ENCODE measurements around the gene TIMM8A. TPM values are rescaled to one million over a fixed set of nuclear protein-coding genes. Genes with fewer than 3 reads are reported as not detected.

The TIMM8A gene
- total and polyA plus RNA-seq, 4 donors, result 6.1 to 21.4 (median 13.8) TPM

DNA sequence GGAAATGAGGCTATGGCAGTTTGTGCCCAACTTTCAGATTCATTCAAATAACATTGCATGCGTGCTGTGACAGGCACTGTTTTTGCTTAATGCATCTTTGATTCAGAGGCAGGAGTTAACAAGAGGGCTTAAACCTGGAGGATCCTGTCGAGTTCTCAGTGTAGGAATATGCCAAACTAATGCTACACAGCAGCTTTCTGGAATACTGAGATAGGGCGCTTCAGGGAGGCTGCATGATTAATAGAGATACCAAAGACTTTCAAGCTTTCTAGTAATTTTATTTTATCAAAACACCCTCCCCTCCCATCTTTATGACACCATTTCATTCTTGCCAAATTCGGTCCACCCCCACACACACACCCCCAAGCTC is 636 bp upstream of the TIMM8A start:
- peaks cover 2 to 9% (median 4%) of the 10 kb centered on the region in 4 donors for H3K4me1 ChIP-seq (ENCODE audit: control insufficient read depth in 4 of 4, insufficient read depth in 4 of 4, low read length in 3 of 4)
- WGBS, result 39% methylated on average over 4 of the region's 4 CpGs
- peak overlapping the region in 2 of 3 donors; percentile 82 for H3K4me3 ChIP-seq (ENCODE audit: low read depth in 1 of 3, low read length in 3 of 3)
- H3K27me3 ChIP-seq (ENCODE audit: control insufficient read depth in 4 of 4, insufficient read depth in 4 of 4, low read length in 3 of 4), result no peaks in the 10 kb centered on the region
- no peak for DNase-seq (ENCODE audit: low spot score)
- no peak overlapping the region for H3K27ac ChIP-seq (ENCODE audit: low read depth in 1 of 2, low read length in 2 of 2)
- TF ChIP-seq, protein P1, sequence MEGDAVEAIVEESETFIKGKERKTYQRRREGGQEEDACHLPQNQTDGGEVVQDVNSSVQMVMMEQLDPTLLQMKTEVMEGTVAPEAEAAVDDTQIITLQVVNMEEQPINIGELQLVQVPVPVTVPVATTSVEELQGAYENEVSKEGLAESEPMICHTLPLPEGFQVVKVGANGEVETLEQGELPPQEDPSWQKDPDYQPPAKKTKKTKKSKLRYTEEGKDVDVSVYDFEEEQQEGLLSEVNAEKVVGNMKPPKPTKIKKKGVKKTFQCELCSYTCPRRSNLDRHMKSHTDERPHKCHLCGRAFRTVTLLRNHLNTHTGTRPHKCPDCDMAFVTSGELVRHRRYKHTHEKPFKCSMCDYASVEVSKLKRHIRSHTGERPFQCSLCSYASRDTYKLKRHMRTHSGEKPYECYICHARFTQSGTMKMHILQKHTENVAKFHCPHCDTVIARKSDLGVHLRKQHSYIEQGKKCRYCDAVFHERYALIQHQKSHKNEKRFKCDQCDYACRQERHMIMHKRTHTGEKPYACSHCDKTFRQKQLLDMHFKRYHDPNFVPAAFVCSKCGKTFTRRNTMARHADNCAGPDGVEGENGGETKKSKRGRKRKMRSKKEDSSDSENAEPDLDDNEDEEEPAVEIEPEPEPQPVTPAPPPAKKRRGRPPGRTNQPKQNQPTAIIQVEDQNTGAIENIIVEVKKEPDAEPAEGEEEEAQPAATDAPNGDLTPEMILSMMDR (IDR thresholded peaks at IDR 0.05; ENCODE audit: low read depth, low read length, missing input control), result no peak
- TF ChIP-seq, protein P2, sequence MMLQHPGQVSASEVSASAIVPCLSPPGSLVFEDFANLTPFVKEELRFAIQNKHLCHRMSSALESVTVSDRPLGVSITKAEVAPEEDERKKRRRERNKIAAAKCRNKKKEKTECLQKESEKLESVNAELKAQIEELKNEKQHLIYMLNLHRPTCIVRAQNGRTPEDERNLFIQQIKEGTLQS (IDR thresholded peaks at IDR 0.05), result no peak
- no peak for TF ChIP-seq GABPA (IDR thresholded peaks at IDR 0.05 in 1 of 2, conservative IDR thresholded peaks at IDR 0.05 in 1 of 2)
- no peak for TF ChIP-seq RAD21 (IDR thresholded peaks at IDR 0.05)
- TF ChIP-seq NR2F2 (IDR thresholded peaks at IDR 0.05), result no peak
- no peak for TF ChIP-seq FOXA2 (IDR thresholded peaks at IDR 0.05)
- TF ChIP-seq, protein P3, sequence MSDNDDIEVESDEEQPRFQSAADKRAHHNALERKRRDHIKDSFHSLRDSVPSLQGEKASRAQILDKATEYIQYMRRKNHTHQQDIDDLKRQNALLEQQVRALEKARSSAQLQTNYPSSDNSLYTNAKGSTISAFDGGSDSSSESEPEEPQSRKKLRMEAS (IDR thresholded peaks at IDR 0.05), result no peak
- no peak for TF ChIP-seq REST (IDR thresholded peaks at IDR 0.05)
- no peak for TF ChIP-seq YY1 (IDR thresholded peaks at IDR 0.05)
- no peak for TF ChIP-seq EGR1 (IDR thresholded peaks at IDR 0.05; ENCODE audit: low read depth in 2 of 2)
- no peak for TF ChIP-seq SP1 (IDR thresholded peaks at IDR 0.05)
- no peak for TF ChIP-seq HNF4G (IDR thresholded peaks at IDR 0.05)
- H3K36me3 ChIP-seq (ENCODE audit: control insufficient read depth in 4 of 4, insufficient read depth in 3 of 4, low read depth in 1 of 4, low read length in 3 of 4), result no peaks in the 10 kb centered on the region
- H3K9ac ChIP-seq (ENCODE audit: low read depth in 1 of 2, low read length in 2 of 2), result no peak overlapping the region
- H3K9me3 ChIP-seq (ENCODE audit: control insufficient read depth in 4 of 4, low read length in 3 of 4), result no peaks in the 10 kb centered on the region

GRCh38 chrX:101347859-101348451 is 587 bp downstream of the TIMM8A start:
- H3K9ac ChIP-seq (ENCODE audit: low read depth in 1 of 2, low read length in 2 of 2), result peak overlapping the region; percentile 55 to 58
- H3K9me3 ChIP-seq (ENCODE audit: control insufficient read depth in 4 of 4, low read length in 3 of 4), result no peaks in the 10 kb centered on the region
- peaks cover 2 to 9% (median 4%) of the 10 kb centered on the region in 4 donors for H3K4me1 ChIP-seq (ENCODE audit: control insufficient read depth in 4 of 4, insufficient read depth in 4 of 4, low read length in 3 of 4)
- peak overlapping the region; percentile 80 to 82 (median 82) for H3K4me3 ChIP-seq (ENCODE audit: low read depth in 1 of 3, low read length in 3 of 3)
- peak; percentile 34 for DNase-seq (ENCODE audit: low spot score)
- H3K27me3 ChIP-seq (ENCODE audit: control insufficient read depth in 4 of 4, insufficient read depth in 4 of 4, low read length in 3 of 4), result no peaks in the 10 kb centered on the region
- H3K27ac ChIP-seq (ENCODE audit: low read depth in 1 of 2, low read length in 2 of 2), result peak overlapping the region; percentile 64 to 88
- under 1% methylated on average over 14 of the region's 14 CpGs for WGBS
- peaks cover 0 to 2% (median 0%) of the 10 kb centered on the region in 4 donors for H3K36me3 ChIP-seq (ENCODE audit: control insufficient read depth in 4 of 4, insufficient read depth in 3 of 4, low read depth in 1 of 4, low read length in 3 of 4)
- no peak for TF ChIP-seq REST (IDR thresholded peaks at IDR 0.05)
- TF ChIP-seq SP1 (IDR thresholded peaks at IDR 0.05), result peak; percentile 30
- no peak for TF ChIP-seq HNF4G (IDR thresholded peaks at IDR 0.05)
- no peak for TF ChIP-seq GABPA (IDR thresholded peaks at IDR 0.05 in 1 of 2, conservative IDR thresholded peaks at IDR 0.05 in 1 of 2)
- TF ChIP-seq RXRA (IDR thresholded peaks at IDR 0.05), result peak in 1 of 2 donors; percentile 24
- TF ChIP-seq, protein P1 (IDR thresholded peaks at IDR 0.05; ENCODE audit: low read depth, low read length, missing input control), result no peak
- peak; percentile 78 to 83 for TF ChIP-seq HNF4A (conservative IDR thresholded peaks at IDR 0.05)
- no peak for TF ChIP-seq JUND (IDR thresholded peaks at IDR 0.05)
- TF ChIP-seq FOXA2 (IDR thresholded peaks at IDR 0.05), result no peak
- TF ChIP-seq RAD21 (IDR thresholded peaks at IDR 0.05), result no peak
- no peak for TF ChIP-seq FOXA1 (IDR thresholded peaks at IDR 0.05)
- TF ChIP-seq YY1 (IDR thresholded peaks at IDR 0.05), result no peak
- no peak for TF ChIP-seq EGR1 (IDR thresholded peaks at IDR 0.05; ENCODE audit: low read depth in 2 of 2)
- TF ChIP-seq, protein P3 (IDR thresholded peaks at IDR 0.05), result no peak

All from liver (tissue), 9 donors.